ENCODE data around the gene LEKR1. TPM values are rescaled to one million over a fixed set of nuclear protein-coding genes. Genes with fewer than 3 reads are reported as not detected.

The LEKR1 gene
- total and polyA plus RNA-seq, 2 donors (not counting 1 experiment from before 2014, with no cell fraction given) = 0.94 to 4.7 TPM

DNA sequence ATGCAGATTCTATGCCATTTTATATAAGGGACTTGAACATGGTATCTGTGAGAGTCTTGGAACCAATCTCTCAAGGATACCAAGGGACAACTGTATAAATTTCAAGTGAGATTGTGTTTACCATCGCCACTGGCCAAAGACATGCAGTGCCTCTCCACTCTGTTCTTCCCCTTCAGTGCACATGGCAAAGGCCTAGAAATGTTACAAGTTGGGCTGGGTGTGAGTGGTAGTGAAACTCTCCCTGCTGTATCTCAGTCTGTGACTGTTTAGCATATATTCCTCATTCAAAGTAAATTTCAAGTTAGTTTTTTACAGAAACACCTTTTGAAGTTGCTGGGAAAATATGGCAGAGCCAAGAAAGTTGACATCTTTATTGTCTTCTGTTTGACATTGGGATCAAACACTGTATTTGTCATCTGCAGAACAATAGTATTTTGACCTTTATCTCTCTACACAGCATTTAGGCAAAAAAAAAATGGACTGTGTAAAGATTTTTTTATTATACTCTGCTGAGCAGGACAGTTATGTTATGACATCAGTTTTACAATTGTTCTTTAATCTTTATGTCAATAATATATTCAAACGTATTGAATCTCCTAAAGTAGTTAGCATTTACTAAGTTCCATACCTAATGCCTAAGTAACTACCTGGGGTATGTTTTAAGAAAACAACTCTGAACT lies 232.4 kb downstream of the LEKR1 start:
- no peaks in the 10 kb centered on the region for H4K20me1 ChIP-seq (ENCODE audit: control insufficient read depth, insufficient read depth, low read length, poor library complexity, severe bottlenecking)
- no peak for ATAC-seq (ENCODE audit: low read depth)
- no peaks in the 10 kb centered on the region for H3K9me3 ChIP-seq (ENCODE audit: control extremely low read depth in 1 of 3, control insufficient read depth in 2 of 3, insufficient read depth in 1 of 3, low read length in 2 of 3)
- TF ChIP-seq EZH2 (IDR thresholded peaks at IDR 0.05; ENCODE audit: borderline replicate concordance, insufficient read depth, low read depth, low read length, poor library complexity, severe bottlenecking) = no peak
- TF ChIP-seq CTCF (IDR thresholded peaks at IDR 0.05) = no peak
- no peak overlapping the region for H2AFZ ChIP-seq (ENCODE audit: insufficient read depth, low read depth, low read length, poor library complexity, severe bottlenecking)
- H3K36me3 ChIP-seq (replicated peaks in 1 of 2; ENCODE audit: control extremely low read depth in 1 of 2, control insufficient read depth in 1 of 2, extremely low read depth in 1 of 2, insufficient read depth in 2 of 2, low read length in 1 of 2) = no peaks in the 10 kb centered on the region
- no peak overlapping the region for H3K27ac ChIP-seq (ENCODE audit: low read length in 2 of 2)
- Mint-ChIP-seq H3K9me3 (ENCODE audit: insufficient read depth) (no peaks in the 10 kb centered on the region), H3K27me3 (no peaks in the 10 kb centered on the region), H3K4me1 (no peaks in the 10 kb centered on the region), H3K27ac (no peak overlapping the region), H3K4me3 (no peak overlapping the region)
- H3K27me3 ChIP-seq (replicated peaks in 1 of 4; ENCODE audit: control extremely low read depth in 1 of 4, control insufficient read depth in 3 of 4, insufficient read depth in 4 of 4, low read length in 3 of 4) = no peaks in the 10 kb centered on the region
- POLR2A ChIA-PET = no interaction called here
- no peak overlapping the region for H3K4me2 ChIP-seq (replicated peaks; ENCODE audit: low read depth, low read length, poor library complexity, severe bottlenecking)
- no peaks in the 10 kb centered on the region for H3K4me1 ChIP-seq (ENCODE audit: control insufficient read depth in 2 of 2, insufficient read depth in 2 of 2, low read length in 2 of 2)
- no CpG with 5 or more reads among the region's 2 CpGs for WGBS (ENCODE audit: insufficient coverage)
- DNase-seq = no peak
- H3K4me3 ChIP-seq (ENCODE audit: control extremely low read depth in 1 of 5, extremely low read depth in 1 of 5, insufficient read depth in 1 of 5, low read depth in 2 of 5, low read length in 4 of 5) = no peak overlapping the region
- H3K79me2 ChIP-seq (ENCODE audit: control insufficient read depth, insufficient read depth, low read length) = no peaks in the 10 kb centered on the region
- CTCF ChIA-PET = no interaction called here
- intact Hi-C loops (cut with micrococcal nuclease) = no loop called here
- no peak overlapping the region for H3K9ac ChIP-seq (ENCODE audit: low read length)

GRCh38 chr3:157059181-157059580 lies 233.0 kb downstream of the LEKR1 start:
- Histone ChIP-seq H3K9me3 (ENCODE audit: control extremely low read depth in 1 of 3, control insufficient read depth in 2 of 3, insufficient read depth in 1 of 3, low read length in 2 of 3) (no peaks in the 10 kb centered on the region), H3K4me3 (ENCODE audit: control extremely low read depth in 1 of 5, extremely low read depth in 1 of 5, insufficient read depth in 1 of 5, low read depth in 2 of 5, low read length in 4 of 5) (no peak overlapping the region), H3K27ac (ENCODE audit: low read length in 2 of 2) (no peak overlapping the region), H3K27me3 (replicated peaks in 1 of 4; ENCODE audit: control extremely low read depth in 1 of 4, control insufficient read depth in 3 of 4, insufficient read depth in 4 of 4, low read length in 3 of 4) (no peaks in the 10 kb centered on the region), H3K79me2 (ENCODE audit: control insufficient read depth, insufficient read depth, low read length) (no peaks in the 10 kb centered on the region), H4K20me1 (ENCODE audit: control insufficient read depth, insufficient read depth, low read length, poor library complexity, severe bottlenecking) (no peaks in the 10 kb centered on the region), H3K36me3 (replicated peaks in 1 of 2; ENCODE audit: control extremely low read depth in 1 of 2, control insufficient read depth in 1 of 2, extremely low read depth in 1 of 2, insufficient read depth in 2 of 2, low read length in 1 of 2) (no peaks in the 10 kb centered on the region), H3K4me2 (replicated peaks; ENCODE audit: low read depth, low read length, poor library complexity, severe bottlenecking) (no peak overlapping the region), H3K9ac (ENCODE audit: low read length) (no peak overlapping the region), H3K4me1 (ENCODE audit: control insufficient read depth in 2 of 2, insufficient read depth in 2 of 2, low read length in 2 of 2) (peaks cover 4 to 5% of the 10 kb centered on the region in 2 donors), H2AFZ (ENCODE audit: insufficient read depth, low read depth, low read length, poor library complexity, severe bottlenecking) (no peak overlapping the region)
- no peak overlapping the region for H3K4me3 Mint-ChIP-seq
- no peaks in the 10 kb centered on the region for H3K9me3 Mint-ChIP-seq (ENCODE audit: insufficient read depth)
- peaks cover 3% of the 10 kb centered on the region for H3K4me1 Mint-ChIP-seq
- ChIA-PET POLR2A (no interaction called here), CTCF (no interaction called here)
- ATAC-seq (ENCODE audit: low read depth) = no peak
- no peak overlapping the region for H3K27ac Mint-ChIP-seq
- TF ChIP-seq CTCF (IDR thresholded peaks at IDR 0.05) = no peak
- no peak for TF ChIP-seq EZH2 (IDR thresholded peaks at IDR 0.05; ENCODE audit: borderline replicate concordance, insufficient read depth, low read depth, low read length, poor library complexity, severe bottlenecking)
- intact Hi-C loops (cut with micrococcal nuclease) = no loop called here
- WGBS (ENCODE audit: insufficient coverage) = no CpG with 5 or more reads among the region's 1 CpG
- DNase-seq = no peak
- H3K27me3 Mint-ChIP-seq = no peaks in the 10 kb centered on the region
